Measurements from ENCODE around the gene INKA2.

GRCh38 chr1:111750856-111751255 lies 11.7 kb upstream of the INKA2 start:
- TF ChIP-seq CTCF (conservative IDR thresholded peaks at IDR 0.05), result no peak
- no peak for TF ChIP-seq ZFX (IDR thresholded peaks at IDR 0.05)
